ENCODE results near the gene TMC6.
"Not testable (repeated sequence)": the region's sequence is repeated elsewhere in the genome, so short reads cannot be mapped to it uniquely, and the experiment has no call there.

Gene TMC6

DNA sequence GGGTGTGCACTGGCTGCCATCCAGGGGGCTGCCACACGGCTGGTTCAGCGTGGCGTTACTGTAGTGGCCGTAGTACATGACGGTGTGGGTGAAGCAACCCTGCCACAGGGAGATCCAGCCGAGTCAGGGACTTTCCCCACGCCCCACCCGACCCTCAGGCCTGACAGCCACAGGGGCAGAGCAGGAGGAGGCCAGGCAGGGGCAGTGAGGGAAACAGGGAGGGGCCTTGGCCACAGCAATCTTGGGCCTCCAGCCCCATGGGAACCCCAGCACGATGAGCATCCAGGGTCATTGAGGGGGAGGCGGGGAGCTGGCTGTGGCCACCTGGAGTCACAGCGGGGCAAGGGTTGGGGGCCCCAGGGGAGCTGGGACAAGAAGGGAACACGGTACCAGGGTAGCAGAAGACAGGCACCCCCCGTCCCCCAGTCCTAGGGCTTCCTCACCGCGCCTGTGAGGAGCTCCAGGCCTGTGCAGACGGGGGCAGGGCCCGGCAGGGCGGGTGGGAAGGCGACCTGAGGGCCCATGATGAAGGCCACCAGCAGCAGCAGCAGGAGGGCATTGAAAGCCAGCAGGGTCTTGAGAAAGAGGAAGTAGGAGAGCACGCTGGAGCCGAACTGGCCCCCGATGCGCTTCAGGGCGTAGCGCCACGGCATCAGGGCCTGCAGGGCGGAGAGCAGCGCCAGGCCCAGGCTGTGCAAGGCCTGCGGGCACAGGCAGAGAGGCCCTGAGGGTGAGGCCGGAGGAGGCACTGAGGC is 4.3 kb downstream of the TMC6 start:
- DNase-seq (ENCODE audit: low spot score), result no peak

DNA sequence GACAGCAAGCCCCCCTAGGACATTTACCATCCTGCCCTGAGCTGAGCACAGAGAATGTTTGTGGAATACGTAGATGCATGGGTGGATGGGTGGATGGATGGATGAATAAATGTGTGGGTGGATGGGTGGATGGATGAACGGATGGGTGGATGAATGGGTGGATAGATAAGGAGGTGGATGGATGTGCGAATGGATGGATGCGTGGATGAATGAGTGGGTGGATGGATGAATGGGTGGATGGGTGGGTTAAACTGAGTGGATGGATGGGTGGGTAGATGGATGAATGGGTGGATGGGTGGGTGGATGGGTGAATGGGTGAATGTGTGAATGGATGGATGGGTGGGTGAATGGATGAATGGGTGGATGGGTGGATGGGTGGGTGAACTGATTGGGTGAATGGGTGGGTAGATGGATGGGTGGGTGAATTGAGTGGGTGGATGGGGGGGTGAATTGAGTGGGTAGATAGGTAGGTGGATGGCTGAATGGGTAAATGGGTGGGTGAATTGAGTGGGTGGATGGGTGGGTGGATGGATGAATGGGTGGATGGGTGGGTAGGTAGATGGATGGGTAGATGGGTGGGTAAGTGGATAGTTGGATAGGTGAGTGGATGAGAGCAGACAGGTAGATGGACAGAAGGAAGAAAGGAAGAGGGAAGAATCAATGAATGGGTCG is 5.2 kb downstream of the TMC6 start:
- DNase-seq (ENCODE audit: low spot score), result no peak

DNA sequence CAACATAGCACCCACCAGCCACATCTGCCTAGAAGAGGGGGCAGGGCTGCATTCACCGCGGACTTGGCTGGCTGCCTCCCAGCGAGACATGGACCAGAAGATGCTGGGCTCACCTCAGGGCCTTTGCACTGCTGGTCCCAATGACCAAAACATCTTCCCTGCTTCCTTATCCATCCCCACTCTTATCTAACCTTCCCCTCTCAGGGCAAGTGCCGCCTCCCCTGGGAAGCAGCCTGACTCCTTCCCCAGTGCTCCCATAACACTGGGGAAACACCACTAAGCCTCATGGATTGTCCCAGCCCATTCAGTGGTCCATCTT is 5.7 kb downstream of the TMC6 start:
- DNase-seq (ENCODE audit: low spot score), result no peak

DNA sequence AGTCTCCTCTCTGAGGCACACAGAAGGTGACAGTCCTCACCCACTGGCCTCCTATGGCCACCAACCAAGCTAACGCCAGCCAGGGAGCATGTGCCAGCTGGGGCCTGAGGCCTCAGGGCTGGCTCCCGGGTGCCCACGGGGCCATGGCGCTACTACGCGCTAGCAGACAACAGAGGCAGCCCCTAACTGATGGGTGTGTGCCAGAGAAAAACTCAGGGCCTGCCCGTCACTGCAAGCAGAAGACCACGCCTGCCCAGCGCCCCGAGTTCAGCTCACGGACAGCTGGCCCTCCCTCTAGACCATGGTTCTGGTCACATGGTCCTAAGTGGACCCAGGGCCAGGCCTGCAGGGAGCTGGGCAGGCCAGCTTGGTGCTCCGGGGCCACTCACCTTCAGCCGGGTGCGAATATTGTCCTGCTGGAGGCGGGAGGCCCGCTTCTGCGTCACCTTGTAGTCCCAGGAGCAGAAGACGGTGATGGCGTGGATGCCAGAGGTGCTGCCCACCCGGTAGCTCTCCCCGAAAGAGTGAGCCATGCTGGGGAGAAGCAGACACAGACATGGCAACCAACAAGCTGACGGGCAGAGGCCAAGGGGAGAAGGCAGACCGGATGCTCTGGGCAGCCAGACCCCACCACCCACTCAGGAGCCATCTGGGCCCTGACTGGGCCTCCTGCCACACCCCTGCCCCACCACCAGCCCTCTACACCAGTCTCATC is 6.2 kb downstream of the TMC6 start:
- no peak for DNase-seq (ENCODE audit: low spot score)

DNA sequence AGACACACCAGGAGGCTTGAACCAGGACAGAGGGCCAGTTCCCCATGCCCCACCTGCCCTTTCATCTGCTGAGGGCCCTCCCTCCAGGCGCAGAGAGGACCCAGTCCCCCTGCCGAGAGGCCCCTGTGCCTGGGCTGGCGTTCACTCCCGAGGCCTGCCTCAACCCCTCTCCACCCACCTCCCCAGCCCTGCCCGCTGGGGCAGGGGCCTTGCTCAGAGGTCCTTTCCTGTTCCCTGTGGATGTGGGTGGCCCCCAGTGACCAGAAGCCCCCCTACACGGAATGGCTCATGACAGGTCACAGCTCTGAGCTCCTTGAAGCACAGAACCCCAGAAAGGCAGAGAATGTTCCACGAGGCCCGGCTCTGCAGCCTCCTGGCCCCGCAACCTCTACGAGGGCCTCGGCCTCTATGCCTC is 6.7 kb downstream of the TMC6 start:
- DNase-seq (ENCODE audit: low spot score), result no peak

DNA sequence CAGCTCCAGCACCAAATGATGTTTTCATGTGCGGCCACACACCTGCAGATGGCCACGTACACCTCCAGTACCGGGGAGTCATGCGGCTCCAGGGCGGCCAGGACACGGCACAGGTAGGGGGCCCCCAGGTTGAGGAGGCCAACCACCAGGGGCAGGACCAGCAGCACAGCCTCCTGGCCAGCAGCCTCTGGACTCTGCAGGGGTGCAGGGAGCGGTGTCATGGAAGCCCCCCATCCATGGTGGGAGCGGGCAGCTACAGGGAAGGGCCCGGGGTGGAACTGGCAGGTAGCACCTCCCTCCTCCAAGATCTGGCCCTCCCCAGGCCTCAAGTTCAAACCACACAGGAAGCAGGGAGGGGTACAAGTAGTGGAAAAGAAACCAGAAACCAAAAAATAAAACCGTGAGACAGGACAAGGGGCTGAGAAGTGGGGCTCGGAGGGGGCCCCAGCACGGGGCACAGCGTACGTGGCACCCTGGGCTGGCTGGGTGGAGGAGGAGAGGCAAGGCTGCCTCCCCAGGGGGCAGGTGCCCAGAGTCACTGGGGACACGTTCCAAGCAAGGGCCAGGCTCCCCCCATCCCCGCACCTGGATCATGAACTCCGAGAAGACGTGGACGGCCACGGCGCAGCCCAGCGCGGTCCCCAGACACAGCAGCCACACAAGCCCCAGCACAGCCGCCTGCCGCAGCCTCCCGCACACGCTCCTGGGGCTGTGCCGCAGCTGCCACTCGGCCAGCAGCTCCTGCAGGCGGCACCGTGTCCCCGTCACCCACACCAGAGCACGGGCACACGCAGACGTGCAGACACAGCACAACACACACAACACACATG is 7.4 kb downstream of the TMC6 start:
- DNase-seq (ENCODE audit: low spot score), result no peak

DNA sequence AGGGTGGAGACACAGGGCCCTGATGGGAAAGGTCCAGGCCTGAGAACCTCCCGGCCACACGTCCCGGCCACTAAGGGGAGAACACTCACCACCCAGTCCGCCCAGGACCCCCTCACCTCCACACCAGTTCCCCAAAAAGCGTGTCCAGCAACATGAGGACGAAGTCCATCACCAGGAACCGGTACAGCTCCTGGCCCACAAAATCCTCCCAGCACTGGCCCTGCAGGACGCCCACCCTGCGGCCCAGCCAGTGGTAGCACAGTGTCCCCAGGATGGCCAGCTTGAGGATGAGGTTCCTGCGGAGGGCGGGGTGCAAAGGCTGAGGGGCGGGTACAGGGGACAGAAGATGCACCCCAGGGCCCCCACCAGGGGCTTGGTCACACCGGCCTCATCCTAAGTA is 8.0 kb downstream of the TMC6 start:
- no peak for DNase-seq (ENCODE audit: low spot score)

DNA sequence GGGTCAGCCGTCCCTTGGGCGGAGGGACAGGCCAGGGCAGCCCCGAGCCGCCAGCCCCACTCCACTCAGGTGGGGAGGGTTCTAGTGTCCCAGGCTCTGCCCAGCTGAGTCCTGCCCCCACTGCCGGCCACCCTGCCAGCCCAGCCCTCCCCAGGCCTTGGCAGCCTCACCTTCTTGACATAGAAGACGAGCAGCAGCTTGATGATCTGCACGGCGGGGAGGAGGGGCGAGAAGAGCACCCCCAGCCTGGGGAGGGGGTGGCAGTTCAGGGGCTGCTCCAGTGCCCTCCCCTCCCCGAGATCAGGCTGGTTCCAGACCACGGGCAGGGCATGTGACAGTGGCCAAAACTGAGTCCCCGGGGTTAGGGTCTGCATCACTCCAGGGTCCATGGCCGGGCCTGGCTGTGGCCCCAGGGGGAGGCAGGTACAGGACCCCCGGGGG is 9.7 kb downstream of the TMC6 start:
- DNase-seq (ENCODE audit: low spot score), result no peak

DNA sequence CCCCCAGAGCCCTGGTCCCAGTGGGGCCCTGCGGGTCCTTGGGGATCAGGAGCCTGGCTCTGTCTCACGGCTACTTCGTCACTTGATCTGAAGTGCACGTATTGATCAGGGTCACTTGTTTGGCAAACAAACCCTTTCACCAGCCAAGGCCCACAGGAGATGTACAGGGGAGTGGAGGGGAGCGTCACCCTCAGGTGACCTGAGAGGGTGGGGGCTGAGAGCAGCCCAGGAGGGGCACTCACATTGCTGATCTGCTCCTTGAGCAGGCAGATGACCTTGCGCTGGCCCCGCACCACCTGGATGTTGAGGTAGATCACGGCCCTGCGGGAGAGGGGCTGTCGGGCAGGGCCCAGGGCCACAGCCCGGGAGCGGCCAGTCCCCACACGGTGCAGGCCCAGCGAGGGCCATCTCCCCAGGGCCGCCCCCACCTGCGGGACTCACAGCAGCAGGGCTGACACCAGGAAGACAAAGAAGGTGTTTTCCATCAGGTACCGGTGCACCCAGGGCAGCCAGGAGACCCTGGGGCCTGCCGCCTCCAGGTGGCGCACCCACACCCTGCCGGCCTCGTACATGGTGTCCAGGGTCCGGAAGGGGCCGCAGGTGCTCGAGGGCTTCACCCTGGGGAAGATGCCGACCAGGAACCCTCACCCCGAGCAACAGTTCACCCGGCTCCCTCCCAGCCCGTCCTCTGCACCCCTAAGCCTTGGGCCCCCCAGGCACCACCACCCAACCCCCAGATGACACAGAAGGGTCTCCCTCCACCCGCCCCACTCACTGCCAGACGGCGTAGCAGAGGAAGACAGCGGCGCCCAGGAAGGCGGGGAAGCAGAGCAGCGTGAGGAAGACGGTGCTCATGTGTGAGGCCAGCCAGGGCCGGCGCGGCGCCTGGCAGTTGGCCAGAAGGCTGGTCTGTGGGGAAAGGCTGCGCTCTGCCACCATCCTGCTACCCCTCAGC is 11.3 kb downstream of the TMC6 start:
- no peak for DNase-seq (ENCODE audit: low spot score)

DNA sequence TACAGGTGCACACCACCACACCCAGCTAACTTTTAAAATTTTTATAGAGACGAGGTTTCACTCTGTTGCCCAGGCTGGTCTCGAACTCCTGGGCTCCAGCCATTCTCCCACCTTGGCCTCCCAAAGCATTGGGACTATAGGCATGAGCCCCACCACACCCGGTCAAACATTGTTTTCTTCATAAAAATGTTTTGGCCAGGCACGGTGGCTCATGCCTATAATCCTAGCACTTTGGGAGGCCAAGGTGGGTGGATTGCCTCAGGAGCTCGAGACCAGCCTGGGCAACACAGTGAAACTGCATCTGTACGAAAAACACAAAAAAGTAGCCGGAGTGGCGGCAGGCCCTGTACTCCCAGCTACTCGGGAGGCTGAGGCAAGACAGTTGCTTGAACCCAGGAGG is 12.1 kb downstream of the TMC6 start:
- no peak for DNase-seq (ENCODE audit: low spot score)

DNA sequence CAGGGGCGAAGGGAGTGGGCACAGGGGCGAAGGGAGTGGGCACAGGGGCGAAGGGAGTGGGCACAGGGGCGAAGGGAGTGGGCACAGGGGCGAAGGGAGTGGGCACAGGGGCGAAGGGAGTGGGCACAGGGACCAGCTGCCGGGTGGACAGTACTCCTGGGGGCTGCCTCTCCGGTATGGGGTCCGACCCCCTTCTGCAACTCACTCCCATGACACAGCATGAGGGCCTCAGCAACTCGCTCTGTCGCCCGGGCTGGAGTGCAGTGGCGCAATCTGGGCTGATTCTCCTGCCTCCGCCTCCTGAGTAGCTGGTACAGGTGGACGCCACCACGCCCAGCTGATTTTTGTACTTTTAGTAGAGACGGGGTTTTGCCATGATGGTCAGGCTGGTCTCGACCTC is 12.8 kb downstream of the TMC6 start:
- DNase-seq (ENCODE audit: low spot score), result not testable (repeated sequence)

DNA sequence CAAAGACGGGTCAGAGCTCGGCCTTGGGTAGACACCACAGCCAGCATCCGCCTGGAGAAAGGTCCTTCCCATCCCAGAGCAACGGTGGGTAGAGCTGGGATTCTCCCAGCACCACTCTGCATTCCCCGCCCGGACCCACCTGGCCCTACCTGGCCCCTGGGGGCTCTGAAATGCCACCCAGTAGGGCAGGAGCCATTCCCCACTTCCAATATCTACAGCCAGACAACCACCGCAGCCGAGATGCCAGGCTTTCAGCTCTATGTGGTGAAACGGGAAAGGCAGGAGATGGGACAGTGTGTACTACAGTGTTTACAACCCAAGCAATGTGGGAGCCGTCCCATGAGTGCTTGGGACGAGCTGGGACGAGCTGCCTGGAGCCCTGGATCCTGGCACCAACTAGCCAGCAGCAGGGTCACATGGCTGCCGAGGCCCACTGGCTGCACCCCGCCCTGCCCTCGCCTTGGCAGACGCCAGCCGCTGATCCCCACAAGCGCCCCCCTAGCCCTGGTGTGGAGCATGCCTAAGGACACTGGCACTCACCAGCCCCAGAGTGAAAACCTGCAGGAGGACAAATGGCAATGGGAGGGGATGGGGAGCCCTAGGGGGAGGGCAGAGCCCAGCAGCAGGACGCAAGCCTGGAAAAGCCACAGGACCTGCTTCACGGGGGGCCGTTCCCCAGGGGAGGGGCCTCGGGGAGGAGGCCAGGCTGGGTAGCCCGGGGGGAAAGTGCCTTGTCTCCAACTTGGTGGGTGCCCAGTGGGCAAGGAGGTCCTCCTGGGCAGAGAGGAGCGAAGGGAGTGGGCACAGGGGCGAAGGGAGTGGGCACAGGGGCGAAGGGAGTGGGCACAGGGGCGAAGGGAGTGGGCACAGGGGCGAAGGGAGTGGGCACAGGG is 13.5 kb downstream of the TMC6 start:
- DNase-seq (ENCODE audit: low spot score), result no peak

DNA sequence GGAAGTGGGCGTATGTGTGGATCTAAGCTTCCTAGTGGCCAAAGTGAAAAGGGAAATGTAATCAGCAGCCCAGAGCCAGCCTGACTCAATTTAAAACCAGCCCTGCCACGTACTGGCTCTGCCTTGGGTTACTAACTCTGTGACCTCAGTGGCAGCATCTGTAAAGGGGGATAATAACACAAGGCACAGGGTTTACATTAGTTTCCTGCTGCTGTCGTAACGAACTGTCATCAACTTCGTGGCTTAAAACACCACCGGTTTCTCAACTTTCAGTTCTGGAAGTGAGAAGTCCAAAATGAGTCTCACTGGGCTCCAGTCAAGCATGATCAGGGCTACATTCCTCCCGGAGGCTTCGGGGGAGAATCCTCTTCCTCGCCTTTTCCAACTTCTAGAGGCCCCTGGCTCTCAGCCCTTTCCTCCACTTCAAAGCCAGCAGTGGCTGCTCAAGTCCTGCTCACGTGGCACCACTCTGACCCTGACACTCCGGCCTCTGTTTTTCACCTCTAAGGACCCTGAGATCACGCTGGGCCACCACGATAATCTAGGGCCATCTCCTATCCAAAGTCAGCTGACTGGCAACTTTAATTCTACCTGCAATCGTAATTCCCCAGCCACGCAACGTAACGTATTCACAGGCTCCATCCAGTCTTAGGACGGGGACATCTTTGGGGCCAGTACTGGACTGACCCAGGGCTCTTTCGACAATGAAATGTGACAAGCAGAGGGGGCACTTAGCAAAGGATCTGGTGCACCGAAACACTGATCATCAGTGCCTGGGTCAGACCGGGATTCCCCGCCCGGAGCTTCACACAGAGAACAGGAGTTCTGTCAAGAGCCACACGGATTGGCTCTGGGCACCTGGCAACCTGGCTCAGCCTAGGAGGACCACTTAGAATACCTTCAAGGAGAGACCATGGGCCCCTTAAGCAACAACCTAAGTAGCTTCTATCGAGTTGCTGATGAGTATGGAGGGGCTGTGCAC is 14.5 kb downstream of the TMC6 start:
- DNase-seq (ENCODE audit: low spot score), result no peak

DNA sequence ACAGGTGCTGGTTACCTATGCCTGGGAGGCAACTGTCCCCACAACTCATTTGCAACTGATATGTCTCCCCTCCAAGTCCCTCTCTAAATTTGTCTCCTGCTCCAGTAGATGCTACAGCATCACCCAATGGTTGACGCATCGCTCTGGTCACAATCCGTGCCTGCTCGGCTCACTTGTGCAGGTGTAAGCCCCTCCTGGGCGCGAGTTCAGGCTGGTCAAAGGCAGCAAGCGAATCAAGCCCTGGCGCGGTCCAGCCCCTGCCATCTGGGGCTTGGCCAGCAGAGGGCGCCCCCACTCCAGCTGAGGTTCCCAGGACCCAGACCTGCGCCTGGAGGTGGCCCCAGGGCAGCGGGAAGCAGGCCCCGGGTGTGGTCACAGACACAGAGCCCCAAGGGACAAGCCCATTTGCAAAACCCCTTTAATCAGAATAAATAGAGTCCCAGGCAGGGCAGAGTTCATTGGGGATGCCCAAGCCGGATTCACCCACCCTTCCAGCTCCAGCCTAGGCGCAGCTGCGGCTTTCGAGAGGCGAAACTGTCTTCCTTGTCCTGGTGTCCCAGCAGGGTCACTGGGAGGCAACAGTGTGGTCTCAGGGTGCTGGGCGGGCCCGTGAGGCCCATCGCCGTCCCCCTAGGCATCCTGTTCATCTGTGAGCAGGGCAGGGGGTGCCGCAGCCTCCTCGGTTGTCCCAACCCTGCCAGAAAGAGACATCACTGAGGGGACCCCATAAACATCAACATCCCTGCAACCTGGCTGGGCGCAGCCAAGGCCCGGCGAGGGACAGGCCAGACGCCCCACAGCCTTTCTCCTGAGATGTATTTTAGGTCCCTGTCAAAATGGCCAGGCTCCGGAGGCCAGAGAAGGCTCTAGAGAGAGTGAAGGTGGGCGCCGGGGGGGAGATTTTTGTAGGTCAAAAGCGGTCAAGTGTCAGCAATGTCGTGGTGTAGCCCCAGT is 15.8 kb downstream of the TMC6 start:
- peak; percentile 57 for DNase-seq (ENCODE audit: low spot score)

DNA sequence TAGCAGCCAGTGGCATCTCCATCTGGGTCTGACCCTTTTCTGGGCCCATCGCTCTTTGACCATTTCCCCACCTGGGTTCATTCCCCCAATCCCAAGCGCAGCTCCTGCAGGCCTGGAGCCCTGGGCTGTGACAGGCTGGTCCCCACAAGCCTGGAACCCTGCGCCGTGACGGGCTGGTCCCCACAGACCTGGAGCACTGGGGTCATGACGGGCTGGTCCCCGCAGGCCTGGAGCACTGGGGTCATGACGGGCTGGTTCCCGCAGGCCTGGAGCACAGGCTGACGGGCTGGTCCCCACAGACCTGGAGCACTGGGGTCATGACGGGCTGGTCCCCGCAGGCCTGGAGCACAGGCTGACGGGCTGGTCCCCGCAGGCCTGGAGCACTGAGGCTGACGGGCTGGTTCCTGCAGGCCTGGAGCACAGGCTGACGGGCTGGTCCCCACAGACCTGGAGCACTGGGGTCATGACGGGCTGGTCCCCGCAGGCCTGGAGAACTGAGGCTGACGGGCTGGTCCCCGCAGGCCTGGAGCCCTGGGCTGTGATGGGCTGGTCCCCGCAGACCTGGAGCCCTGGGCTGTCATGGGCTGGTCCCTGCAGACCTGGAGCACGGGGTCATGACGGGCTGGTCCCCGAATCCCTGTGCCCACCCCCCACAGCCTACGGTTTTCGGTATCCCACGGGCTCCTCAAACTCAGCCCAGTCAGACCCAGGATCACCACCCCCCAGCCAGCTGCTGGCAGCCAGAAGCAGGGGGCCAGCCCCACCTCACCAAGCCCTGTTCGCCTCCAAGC is 16.6 kb downstream of the TMC6 start:
- no peak for DNase-seq (ENCODE audit: low spot score)

DNA sequence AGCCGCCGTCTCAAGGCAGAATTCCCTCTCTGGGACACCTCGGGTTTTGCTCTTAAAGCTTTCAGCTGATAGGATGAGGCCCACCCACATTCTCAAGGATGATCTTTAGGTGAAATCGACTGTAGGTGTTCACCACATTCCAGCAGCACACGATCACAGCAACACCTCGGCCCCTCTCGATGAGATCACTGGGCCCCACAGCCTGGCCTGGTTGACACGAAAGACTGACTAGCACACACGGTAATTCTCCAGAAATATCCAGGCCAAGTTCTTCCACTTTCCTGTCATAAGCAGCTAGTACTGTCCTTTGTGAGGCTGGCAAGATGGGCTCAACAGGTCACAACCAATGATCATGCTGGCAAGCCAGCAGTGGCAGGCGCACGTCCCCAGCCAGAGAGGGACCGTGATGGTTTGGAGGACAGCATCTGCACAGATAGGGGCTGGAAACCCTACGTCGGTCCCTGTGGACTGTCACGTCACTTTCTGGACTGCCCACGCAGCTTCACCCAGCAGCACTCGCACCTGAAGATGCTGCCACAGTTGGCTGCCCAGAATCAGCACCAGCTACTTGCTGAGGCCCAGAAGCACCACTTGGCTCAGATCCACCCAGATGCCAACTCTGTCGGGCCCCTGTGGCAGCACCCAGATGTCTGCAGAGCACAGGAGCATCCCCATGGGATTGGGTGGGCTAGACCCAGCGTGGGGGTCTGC is 17.4 kb downstream of the TMC6 start:
- DNase-seq (ENCODE audit: low spot score), result no peak

Measured in RKO (cell line).